ENCODE data around the gene GPR139. TPM values are rescaled to one million over a fixed set of nuclear protein-coding genes. Genes with fewer than 3 reads are reported as not detected.

Gene GPR139
- total RNA-seq, 1 donor from 2014 or later, result not detected

GRCh38 chr16:20072874-20073202 is 852 bp downstream of the GPR139 start:
- no peak for DNase-seq (ENCODE audit: low spot score, unreplicated experiment)
- Mint-ChIP-seq H3K4me3 (ENCODE audit: low read depth) (peak overlapping the region; percentile 50), H3K27me3 (peaks cover 82% of the 10 kb centered on the region), H3K36me3 (ENCODE audit: insufficient read depth) (no peaks in the 10 kb centered on the region), H3K27ac (no peak overlapping the region), H3K9me3 (ENCODE audit: low read depth) (peaks cover 5% of the 10 kb centered on the region), H3K4me1 (ENCODE audit: low read depth) (peaks cover 5% of the 10 kb centered on the region)
- no peak for TF ChIP-seq CTCF (IDR thresholded peaks at IDR 0.05; ENCODE audit: unreplicated experiment)

- Mint-ChIP-seq H3K9me3 (ENCODE audit: low read depth) (peaks cover 7% of the 10 kb centered on the region), H3K4me1 (ENCODE audit: low read depth) (peaks cover 5% of the 10 kb centered on the region), H3K27me3 (peaks cover 84% of the 10 kb centered on the region), H3K4me3 (ENCODE audit: low read depth) (no peak overlapping the region), H3K36me3 (ENCODE audit: insufficient read depth) (no peaks in the 10 kb centered on the region), H3K27ac (no peak overlapping the region)
- TF ChIP-seq CTCF (IDR thresholded peaks at IDR 0.05; ENCODE audit: unreplicated experiment), result no peak
- DNase-seq (ENCODE audit: low spot score, unreplicated experiment), result no peak
These were observed 1.4 kb downstream of the GPR139 start for GRCh38 chr16:20072146-20072873.

GRCh38 chr16:20064931-20065330 is 8.8 kb downstream of the GPR139 start:
- no peak overlapping the region for H3K27ac Mint-ChIP-seq
- H3K27me3 Mint-ChIP-seq, result peaks cover 34% of the 10 kb centered on the region
- H3K36me3 Mint-ChIP-seq (ENCODE audit: insufficient read depth), result no peaks in the 10 kb centered on the region
- H3K9me3 Mint-ChIP-seq (ENCODE audit: low read depth), result peaks cover 7% of the 10 kb centered on the region
- TF ChIP-seq CTCF (IDR thresholded peaks at IDR 0.05; ENCODE audit: unreplicated experiment), result no peak
- no peaks in the 10 kb centered on the region for H3K4me1 Mint-ChIP-seq (ENCODE audit: low read depth)
- no peak for DNase-seq (ENCODE audit: low spot score, unreplicated experiment)
- H3K4me3 Mint-ChIP-seq (ENCODE audit: low read depth), result no peak overlapping the region

- H3K36me3 Mint-ChIP-seq (ENCODE audit: insufficient read depth), result no peaks in the 10 kb centered on the region
- no peak for DNase-seq (ENCODE audit: low spot score, unreplicated experiment)
- H3K27ac Mint-ChIP-seq, result no peak overlapping the region
- H3K9me3 Mint-ChIP-seq (ENCODE audit: low read depth), result peaks cover 7% of the 10 kb centered on the region
- H3K4me3 Mint-ChIP-seq (ENCODE audit: low read depth), result no peak overlapping the region
- TF ChIP-seq CTCF (IDR thresholded peaks at IDR 0.05; ENCODE audit: unreplicated experiment), result no peak
- peaks cover 31% of the 10 kb centered on the region for H3K27me3 Mint-ChIP-seq
- no peaks in the 10 kb centered on the region for H3K4me1 Mint-ChIP-seq (ENCODE audit: low read depth)
These were observed 9.2 kb downstream of the GPR139 start for GRCh38 chr16:20064520-20064919.

GRCh38 chr16:20061132-20061531 is 12.6 kb downstream of the GPR139 start:
- no peaks in the 10 kb centered on the region for H3K4me1 Mint-ChIP-seq (ENCODE audit: low read depth)
- H3K27me3 Mint-ChIP-seq, result peaks cover 44% of the 10 kb centered on the region
- H3K27ac Mint-ChIP-seq, result no peak overlapping the region
- no peak overlapping the region for H3K4me3 Mint-ChIP-seq (ENCODE audit: low read depth)
- DNase-seq (ENCODE audit: low spot score, unreplicated experiment), result no peak
- no peaks in the 10 kb centered on the region for H3K36me3 Mint-ChIP-seq (ENCODE audit: insufficient read depth)
- TF ChIP-seq CTCF (IDR thresholded peaks at IDR 0.05; ENCODE audit: unreplicated experiment), result no peak
- no peaks in the 10 kb centered on the region for H3K9me3 Mint-ChIP-seq (ENCODE audit: low read depth)
